Endothelial cell of umbilical vein (primary cell): Measurements from ENCODE around the gene BRCA1.

Experiments
- POLR2A ChIP-seq: IDR thresholded peaks from 2 replicates; pipeline ENCODE4 v1.6.1; 2012; ENCODE audit warnings: low read depth, mild to moderate bottlenecking, control low read depth, low read length
- TF ChIP-seq, protein P1 (sequence below), 2 donors: IDR thresholded peaks; 1 replicate in 1 of 2; 2 replicates in 1 of 2; pipeline ENCODE4 v1.5.1; 2011; ENCODE audit warnings: low read length in 2 of 2, mild to moderate bottlenecking in 2 of 2, moderate library complexity in 2 of 2, control low read depth in 1 of 2, inconsistent platforms in 1 of 2, low read depth in 1 of 2; ENCODE audit not compliant: insufficient read depth in 1 of 2; ENCODE audit errors: extremely low read depth in 1 of 2

DNA sequence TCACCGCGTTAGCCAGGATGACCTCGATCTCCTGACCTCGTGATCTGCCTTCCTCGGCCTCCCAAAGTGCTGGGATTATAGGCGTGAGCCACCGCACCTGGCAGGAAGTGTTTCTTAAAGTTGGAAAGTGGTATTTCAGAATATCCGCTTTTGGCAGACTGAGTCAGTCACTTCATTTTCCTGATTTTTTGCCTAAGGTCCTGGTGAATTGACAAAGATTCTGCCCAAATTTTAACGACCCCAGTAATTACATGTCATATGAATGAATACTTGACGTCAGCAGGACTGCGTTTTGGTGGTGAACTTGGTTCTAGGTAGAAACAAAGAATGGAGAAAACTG, 4.5 kb upstream of the BRCA1 start:
- TF ChIP-seq, protein P1, sequence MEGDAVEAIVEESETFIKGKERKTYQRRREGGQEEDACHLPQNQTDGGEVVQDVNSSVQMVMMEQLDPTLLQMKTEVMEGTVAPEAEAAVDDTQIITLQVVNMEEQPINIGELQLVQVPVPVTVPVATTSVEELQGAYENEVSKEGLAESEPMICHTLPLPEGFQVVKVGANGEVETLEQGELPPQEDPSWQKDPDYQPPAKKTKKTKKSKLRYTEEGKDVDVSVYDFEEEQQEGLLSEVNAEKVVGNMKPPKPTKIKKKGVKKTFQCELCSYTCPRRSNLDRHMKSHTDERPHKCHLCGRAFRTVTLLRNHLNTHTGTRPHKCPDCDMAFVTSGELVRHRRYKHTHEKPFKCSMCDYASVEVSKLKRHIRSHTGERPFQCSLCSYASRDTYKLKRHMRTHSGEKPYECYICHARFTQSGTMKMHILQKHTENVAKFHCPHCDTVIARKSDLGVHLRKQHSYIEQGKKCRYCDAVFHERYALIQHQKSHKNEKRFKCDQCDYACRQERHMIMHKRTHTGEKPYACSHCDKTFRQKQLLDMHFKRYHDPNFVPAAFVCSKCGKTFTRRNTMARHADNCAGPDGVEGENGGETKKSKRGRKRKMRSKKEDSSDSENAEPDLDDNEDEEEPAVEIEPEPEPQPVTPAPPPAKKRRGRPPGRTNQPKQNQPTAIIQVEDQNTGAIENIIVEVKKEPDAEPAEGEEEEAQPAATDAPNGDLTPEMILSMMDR (IDR thresholded peaks at IDR 0.05; ENCODE audit: extremely low read depth in 1 of 2, insufficient read depth in 1 of 2, low read depth in 1 of 2, low read length in 2 of 2): no peak
- no peak for TF ChIP-seq POLR2A
